Esophagus (tissue), 2 donors: Measurements from ENCODE around the gene RAB11B. TPM values are rescaled to one million over a fixed set of nuclear protein-coding genes. Genes with fewer than 3 reads are reported as not detected.
"Not testable (repeated sequence)": the region's sequence is repeated elsewhere in the genome, so short reads cannot be mapped to it uniquely, and the experiment has no call there.

Experiments
- H3K27ac ChIP-seq, 2 donors: one replicate each; pipeline ENCODE4 v1.5.1; 2013; ENCODE audit warnings: low read depth in 2 of 2, mild to moderate bottlenecking in 2 of 2, inconsistent platforms in 1 of 2, low read length in 1 of 2, moderate library complexity in 1 of 2
- H3K27me3 ChIP-seq, 2 donors: one replicate each; pipeline ENCODE4 v1.6.1; 2013; ENCODE audit warnings: low read length in 2 of 2, control low read depth in 1 of 2, mild to moderate bottlenecking in 1 of 2; ENCODE audit not compliant: insufficient read depth in 2 of 2, control insufficient read depth in 1 of 2
- H3K36me3 ChIP-seq, 2 donors: one replicate each; pipeline ENCODE4 v1.6.1; 2013; ENCODE audit warnings: low read length in 1 of 2; ENCODE audit not compliant: control insufficient read depth in 2 of 2, insufficient read depth in 2 of 2
- H3K4me1 ChIP-seq, 2 donors: one replicate each; pipeline ENCODE4 v1.6.1; 2013; ENCODE audit warnings: low read length in 1 of 2; ENCODE audit not compliant: control insufficient read depth in 2 of 2, insufficient read depth in 2 of 2
- H3K4me3 ChIP-seq, 2 donors: one replicate each; pipeline ENCODE4 v1.5.1; 2013; ENCODE audit warnings: low read length in 2 of 2, mild to moderate bottlenecking in 2 of 2, low read depth in 1 of 2, moderate library complexity in 1 of 2
- H3K9me3 ChIP-seq, 2 donors: one replicate each; pipeline ENCODE4 v1.6.1; 2013; ENCODE audit warnings: mild to moderate bottlenecking in 2 of 2, low read depth in 1 of 2, low read length in 1 of 2, moderate library complexity in 1 of 2; ENCODE audit not compliant: control insufficient read depth in 2 of 2, insufficient read depth in 1 of 2
- WGBS, 2 donors: extraction: QIAGEN DNeasy Blood & Tissue Kit; methylation state at CpG; one replicate each; pipeline ENCODE4 v1.1.7; 2013; 5-methylcytosine and 5-hydroxymethylcytosine counted together
- polyA plus RNA-seq, 2 donors: library from polyadenylated mRNA; stranded (reverse); fragments of 200-250 nt; gene quantifications; one replicate each; pipeline ENCODE4 v1.2.3, GENCODE V29; 2013
- donor health status: healthy with polysubstance abuse.
- donor health status: Bipolar disorder and iron deficiency.

The RAB11B gene
- polyA plus RNA-seq, 2 donors = 60.8 to 75.3 TPM

- not testable (repeated sequence) for H3K4me1 ChIP-seq, H3K4me3 ChIP-seq, H3K27me3 ChIP-seq, H3K9me3 ChIP-seq, H3K36me3 ChIP-seq
- 52 to 67% methylated on average over 4 of the region's 4 CpGs for WGBS, 2 donors
- peak overlapping the region in 1 of 2 donors; percentile 13 for H3K27ac ChIP-seq
These were observed 5.6 kb upstream of the RAB11B start for GRCh38 chr19:8384569-8384968.

- H3K9me3 ChIP-seq, H3K36me3 ChIP-seq, H3K4me1 ChIP-seq, H3K4me3 ChIP-seq, H3K27me3 ChIP-seq: not testable (repeated sequence)
- WGBS, 2 donors = 47 to 48% methylated on average over 2 of the region's 2 CpGs
- peak overlapping the region in 1 of 2 donors; percentile 39 for H3K27ac ChIP-seq
These were observed 5.1 kb upstream of the RAB11B start for GRCh38 chr19:8385103-8385502.

DNA sequence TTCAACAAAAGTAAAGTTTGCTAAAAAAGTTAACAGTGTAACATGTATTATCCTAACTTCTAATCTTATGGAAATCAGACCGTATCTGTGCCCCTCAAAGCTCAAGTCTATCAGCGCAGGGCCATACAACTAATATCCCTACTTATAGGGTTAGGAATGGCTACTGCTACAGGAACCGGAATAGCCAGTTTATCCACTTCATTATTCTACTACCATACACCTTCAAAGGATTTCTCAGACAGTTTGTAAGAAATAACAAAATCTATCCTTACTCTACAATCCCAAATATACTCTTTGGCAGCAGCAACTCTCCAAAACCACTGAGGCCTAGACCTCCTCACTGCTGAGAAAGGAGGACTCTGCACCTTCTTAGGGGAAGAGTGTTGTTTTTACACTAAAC is 4.6 kb upstream of the RAB11B start:
- H3K36me3 ChIP-seq = not testable (repeated sequence)
- peak overlapping the region; percentile 86 to 90 for H3K27ac ChIP-seq

DNA sequence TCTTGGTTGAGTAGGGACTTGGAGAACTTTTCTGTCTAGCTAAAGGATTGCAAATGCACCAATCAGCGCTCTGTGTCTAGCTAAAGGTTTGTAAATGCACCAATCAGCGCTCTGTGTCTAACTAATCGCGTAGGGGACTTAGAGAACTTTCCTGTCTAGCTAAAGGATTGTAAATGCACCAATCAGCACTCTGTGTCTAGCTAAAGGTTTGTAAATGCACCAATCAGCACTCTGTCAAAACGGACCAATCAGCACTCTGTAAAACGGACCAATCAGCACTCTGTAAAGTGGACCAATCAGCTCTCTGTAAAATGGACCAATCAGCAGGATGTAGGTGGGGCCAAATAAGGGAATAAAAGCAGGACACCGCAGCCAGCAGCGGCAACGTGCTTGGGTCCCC is 3.7 kb upstream of the RAB11B start:
- not testable (repeated sequence) for H3K4me1 ChIP-seq, H3K36me3 ChIP-seq, H3K4me3 ChIP-seq, H3K27me3 ChIP-seq, H3K9me3 ChIP-seq
- H3K27ac ChIP-seq = peak overlapping the region; percentile 86 to 90
- WGBS, 2 donors = 84 to 87% methylated on average over 9 of the region's 9 CpGs

More for the DNA sequence above, 4.6 kb upstream of the RAB11B start:
- H3K27me3 ChIP-seq, H3K4me1 ChIP-seq, H3K9me3 ChIP-seq, H3K4me3 ChIP-seq: not testable (repeated sequence)
- 44 to 56% methylated on average over 3 of the region's 3 CpGs for WGBS, 2 donors

DNA sequence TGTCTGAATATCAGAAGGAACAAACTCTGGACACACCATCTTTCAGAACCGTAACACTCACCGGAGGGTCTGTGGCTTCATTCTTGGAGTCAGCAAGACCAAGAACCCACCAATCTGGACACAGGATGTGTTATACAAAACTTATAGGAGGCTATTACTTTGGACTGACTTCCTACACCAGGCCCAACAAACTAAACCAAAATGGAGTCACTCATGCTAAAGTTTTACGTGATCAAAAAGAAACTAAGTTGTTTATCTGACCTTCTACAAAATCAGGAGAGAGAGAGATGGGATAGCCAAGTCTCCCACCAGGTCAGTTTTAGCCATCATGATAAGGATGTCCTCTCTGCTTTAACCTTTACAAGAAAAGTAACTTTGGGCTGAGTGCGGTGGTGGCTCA is 3.2 kb upstream of the RAB11B start:
- no peaks in the 10 kb centered on the region for H3K27me3 ChIP-seq
- H3K4me1 ChIP-seq = peaks cover 0 to 14% of the 10 kb centered on the region in 2 donors
- H3K36me3 ChIP-seq = no peaks in the 10 kb centered on the region
- no peak overlapping the region for H3K4me3 ChIP-seq
- WGBS, 2 donors = 73 to 92% methylated on average over 4 of the region's 4 CpGs
- H3K27ac ChIP-seq = no peak overlapping the region
- no peaks in the 10 kb centered on the region for H3K9me3 ChIP-seq

GRCh38 chr19:8387688-8388611 is 2.2 kb upstream of the RAB11B start:
- H3K27ac ChIP-seq = no peak overlapping the region
- H3K27me3 ChIP-seq = no peaks in the 10 kb centered on the region
- 84 to 92% methylated on average over 16 of the region's 16 CpGs for WGBS, 2 donors
- H3K36me3 ChIP-seq = no peaks in the 10 kb centered on the region
- peaks cover 0 to 15% of the 10 kb centered on the region in 2 donors for H3K4me1 ChIP-seq
- H3K4me3 ChIP-seq = no peak overlapping the region
- no peaks in the 10 kb centered on the region for H3K9me3 ChIP-seq

DNA sequence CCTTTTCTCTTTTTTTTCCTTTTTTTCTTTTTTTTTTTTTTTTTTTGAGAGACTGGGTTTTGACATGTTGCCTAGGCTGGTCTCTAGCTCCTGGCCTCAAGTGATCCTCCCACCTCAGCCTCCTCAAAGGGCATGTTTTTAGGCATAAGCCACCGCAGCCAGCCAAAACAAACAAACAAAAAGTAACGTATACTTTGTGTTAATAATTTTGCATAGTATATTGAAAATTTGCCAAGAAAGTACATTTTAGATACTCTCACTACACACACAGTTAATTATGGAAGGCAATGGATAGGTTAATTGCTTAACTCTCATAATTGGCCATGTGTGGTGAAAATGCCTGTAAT is 1.6 kb upstream of the RAB11B start:
- 42 to 57% methylated on average over 2 of the region's 2 CpGs for WGBS, 2 donors
- H3K27ac ChIP-seq = no peak overlapping the region
- peaks cover 3 to 18% of the 10 kb centered on the region in 2 donors for H3K4me1 ChIP-seq

GRCh38 chr19:8390617-8390981 is 439 bp downstream of the RAB11B start:
- Histone ChIP-seq H3K4me3 (peak overlapping the region; percentile 69 to 98), H3K36me3 (peaks cover 0 to 2% of the 10 kb centered on the region in 2 donors), H3K9me3 (no peaks in the 10 kb centered on the region), H3K4me1 (peaks cover 3 to 25% of the 10 kb centered on the region in 2 donors), H3K27me3 (no peaks in the 10 kb centered on the region), H3K27ac (peak overlapping the region; percentile 99 to 100)
- WGBS, 2 donors = 0 to 1% methylated on average over 24 to 28 of the region's 28 CpGs

More for the DNA sequence above, 1.6 kb upstream of the RAB11B start:
- H3K4me3 ChIP-seq = no peak overlapping the region
- no peaks in the 10 kb centered on the region for H3K27me3 ChIP-seq
- peaks cover 0 to 1% of the 10 kb centered on the region in 2 donors for H3K36me3 ChIP-seq
- H3K9me3 ChIP-seq = no peaks in the 10 kb centered on the region

- H3K4me1 ChIP-seq = peaks cover 3 to 29% of the 10 kb centered on the region in 2 donors
- peak overlapping the region in 1 of 2 donors; percentile 4 for H3K4me3 ChIP-seq
- peaks cover 0 to 2% of the 10 kb centered on the region in 2 donors for H3K36me3 ChIP-seq
- WGBS, 2 donors = 68 to 73% methylated on average over 23 of the region's 23 CpGs
- H3K9me3 ChIP-seq = no peaks in the 10 kb centered on the region
- H3K27me3 ChIP-seq = no peaks in the 10 kb centered on the region
- H3K27ac ChIP-seq = peak overlapping the region; percentile 72 to 76
These were observed 1.2 kb downstream of the RAB11B start for GRCh38 chr19:8391198-8392016.
